MM.1S (cell line): ENCODE results near the gene FCRL5.

Experiments
- DNase-seq: peaks from one replicate; pipeline ENCODE4 v3.0.0-alpha.2; 2015
- H2AFZ ChIP-seq: fragments of 300-600 bp; sonication (generic); 2 replicates; pipeline ENCODE4 v1.6.0; 2016; ENCODE audit warnings: antibody characterized with exemption, low read length
- H3F3A ChIP-seq: fragments of 300-600 bp; sonication (generic); 2 replicates; pipeline ENCODE4 v1.6.1; 2016; ENCODE audit warnings: mild to moderate bottlenecking, antibody characterized with exemption, low read length, moderate library complexity, mixed read lengths; ENCODE audit not compliant: insufficient read depth
- H3K27ac ChIP-seq: fragments of 300-600 bp; sonication (generic); 2 replicates; pipeline ENCODE4 v1.5.1; 2016; ENCODE audit warnings: mild to moderate bottlenecking, low read length
- H3K27me3 ChIP-seq: fragments of 300-600 bp; sonication (generic); replicated peaks from 2 replicates; pipeline ENCODE4 v1.6.0; 2016; ENCODE audit warnings: low read length; ENCODE audit not compliant: insufficient read depth
- H3K36me3 ChIP-seq: fragments of 300-600 bp; sonication (generic); replicated peaks from 2 replicates; pipeline ENCODE4 v1.6.1; 2016; ENCODE audit warnings: mild to moderate bottlenecking, low read length, mixed read lengths; ENCODE audit not compliant: insufficient read depth
- H3K4me1 ChIP-seq: fragments of 300-600 bp; sonication (generic); 2 replicates; pipeline ENCODE4 v1.6.1; 2016; ENCODE audit warnings: low read length, mixed read lengths
- H3K4me2 ChIP-seq: fragments of 300-600 bp; sonication (generic); 2 replicates; pipeline ENCODE4 v1.6.0; 2016; ENCODE audit warnings: low read depth, low read length
- H3K4me3 ChIP-seq: fragments of 300-600 bp; sonication (generic); 2 replicates; pipeline ENCODE4 v1.5.1; 2016; ENCODE audit warnings: low read length, mixed read lengths
- H3K79me2 ChIP-seq: fragments of 300-600 bp; sonication (generic); 2 replicates; pipeline ENCODE4 v1.6.1; 2016; ENCODE audit warnings: mixed run types, low read length, mixed read lengths
- H3K9ac ChIP-seq: fragments of 300-600 bp; sonication (generic); 2 replicates; pipeline ENCODE4 v1.6.1; 2016; ENCODE audit warnings: low read length, mixed read lengths
- H3K9me2 ChIP-seq: fragments of 300-600 bp; sonication (generic); replicated peaks from 2 replicates; pipeline ENCODE4 v1.6.1; 2016; ENCODE audit warnings: mild to moderate bottlenecking, low read length, mixed read lengths; ENCODE audit not compliant: insufficient read depth
- H3K9me3 ChIP-seq: fragments of 300-600 bp; sonication (generic); replicated peaks from 2 replicates; pipeline ENCODE4 v1.6.1; 2016; ENCODE audit warnings: mild to moderate bottlenecking, low read length, mixed read lengths; ENCODE audit not compliant: insufficient read depth
- H4K20me1 ChIP-seq: fragments of 300-600 bp; sonication (generic); 2 replicates; pipeline ENCODE4 v1.6.1; 2016; ENCODE audit warnings: mild to moderate bottlenecking, low read length, moderate library complexity, mixed read lengths; ENCODE audit not compliant: insufficient read depth
- CTCF ChIP-seq: fragments of 300-600 bp; sonication (generic); IDR thresholded peaks from 2 replicates; pipeline ENCODE4 v1.5.1; 2016; ENCODE audit warnings: antibody characterized with exemption, low read length, mixed read lengths
- EZH2 ChIP-seq: fragments of 300-600 bp; sonication (generic); optimal IDR thresholded peaks from 2 replicates; pipeline ENCODE3; 2017; ENCODE audit warnings: low read depth, mild to moderate bottlenecking, antibody characterized with exemption, low read length, mixed read lengths
- EZH2phosphoT487 ChIP-seq: fragments of 300-600 bp; sonication (generic); IDR thresholded peaks from 2 replicates; pipeline ENCODE4 v1.6.1; 2018; ENCODE audit warnings: antibody characterized with exemption, low read length

FCRL5 gene

GRCh38 chr1:157532569-157532968, 19.7 kb downstream of the FCRL5 start:
- Histone ChIP-seq H3K79me2 (no peaks in the 10 kb centered on the region), H3F3A (no peaks in the 10 kb centered on the region), H3K27ac (no peak overlapping the region), H3K9me2 (no peaks in the 10 kb centered on the region), H3K36me3 (no peaks in the 10 kb centered on the region), H3K27me3 (no peaks in the 10 kb centered on the region), H4K20me1 (no peaks in the 10 kb centered on the region), H3K9me3 (no peaks in the 10 kb centered on the region), H3K4me3 (no peak overlapping the region), H3K4me1 (no peaks in the 10 kb centered on the region), H3K4me2 (no peak overlapping the region), H3K9ac (no peak overlapping the region), H2AFZ (no peak overlapping the region)
- DNase-seq: no peak
- no peak for TF ChIP-seq EZH2

GRCh38 chr1:157523774-157524493, 28.4 kb downstream of the FCRL5 start:
- H2AFZ ChIP-seq: peak overlapping the region; percentile 39
- no peaks in the 10 kb centered on the region for H3K27me3 ChIP-seq
- H4K20me1 ChIP-seq: no peaks in the 10 kb centered on the region
- H3K79me2 ChIP-seq: no peaks in the 10 kb centered on the region
- no peaks in the 10 kb centered on the region for H3K36me3 ChIP-seq
- H3K9me2 ChIP-seq: no peaks in the 10 kb centered on the region
- H3K4me3 ChIP-seq: peak overlapping the region; percentile 48
- peak overlapping the region; percentile 72 for H3K4me2 ChIP-seq
- H3K9me3 ChIP-seq: no peaks in the 10 kb centered on the region
- no peak for TF ChIP-seq EZH2phosphoT487
- TF ChIP-seq CTCF: peak; percentile 12
- TF ChIP-seq EZH2: no peak
- peaks cover 37% of the 10 kb centered on the region for H3K4me1 ChIP-seq
- peak overlapping the region; percentile 84 for H3K27ac ChIP-seq
- peaks cover 30% of the 10 kb centered on the region for H3F3A ChIP-seq
- H3K9ac ChIP-seq: peak overlapping the region; percentile 50
- DNase-seq: peak; percentile 98

GRCh38 chr1:157521056-157521455, 31.3 kb downstream of the FCRL5 start:
- Histone ChIP-seq H3K9me3 (no peaks in the 10 kb centered on the region), H3K4me2 (no peak overlapping the region), H2AFZ (no peak overlapping the region), H3K9me2 (no peaks in the 10 kb centered on the region), H3K27ac (no peak overlapping the region), H4K20me1 (no peaks in the 10 kb centered on the region), H3K36me3 (no peaks in the 10 kb centered on the region), H3K27me3 (no peaks in the 10 kb centered on the region), H3K9ac (no peak overlapping the region), H3K4me3 (no peak overlapping the region), H3K4me1 (peaks cover 44% of the 10 kb centered on the region), H3K79me2 (no peaks in the 10 kb centered on the region), H3F3A (peaks cover 30% of the 10 kb centered on the region)
- TF ChIP-seq EZH2: no peak
- no peak for TF ChIP-seq EZH2phosphoT487
- TF ChIP-seq CTCF: no peak
- no peak for DNase-seq

- H3K27me3 ChIP-seq: no peaks in the 10 kb centered on the region
- no peak overlapping the region for H3K9ac ChIP-seq
- H3K79me2 ChIP-seq: no peaks in the 10 kb centered on the region
- no peaks in the 10 kb centered on the region for H3K9me2 ChIP-seq
- H3F3A ChIP-seq: peaks cover 28% of the 10 kb centered on the region
- H4K20me1 ChIP-seq: no peaks in the 10 kb centered on the region
- H2AFZ ChIP-seq: no peak overlapping the region
- TF ChIP-seq EZH2phosphoT487 (no peak), EZH2 (no peak), CTCF (no peak)
- no peak overlapping the region for H3K4me3 ChIP-seq
- DNase-seq: no peak
- no peaks in the 10 kb centered on the region for H3K36me3 ChIP-seq
- no peak overlapping the region for H3K27ac ChIP-seq
- H3K4me1 ChIP-seq: peaks cover 38% of the 10 kb centered on the region
- H3K4me2 ChIP-seq: no peak overlapping the region
- no peaks in the 10 kb centered on the region for H3K9me3 ChIP-seq
Observed at GRCh38 chr1:157520386-157520935, 31.9 kb downstream of the FCRL5 start.
